ENCODE measurements around the gene BMPER. TPM values are rescaled to one million over a fixed set of nuclear protein-coding genes. Genes with fewer than 3 reads are reported as not detected.

BMPER gene
- total RNA-seq, 1 experiment from 2014 or later, result not detected

GRCh38 chr7:33882950-33883670 lies 22.2 kb upstream of the BMPER start:
- no peak for TF ChIP-seq REST (IDR thresholded peaks at IDR 0.05; ENCODE audit: insufficient read depth in 1 of 2, low read depth in 2 of 2, low read length in 1 of 2)

GRCh38 chr7:33883671-33883965 lies 21.7 kb upstream of the BMPER start:
- no TSS peak for BruUV-seq (replicated peaks)
- intact Hi-C loops (cut with micrococcal nuclease; ENCODE audit: unreplicated experiment), result no loop called here
- H3K4me1 ChIP-seq (ENCODE audit: control insufficient read depth, insufficient read depth, low read length), result no peaks in the 10 kb centered on the region
- ATAC-seq (no peak), DNase-seq (ENCODE audit: low read depth, low spot score) (no peak)
- ChIA-PET CTCF (no interaction called here), POLR2A (no interaction called here)
- H3K27ac ChIP-seq (ENCODE audit: low read length), result no peak overlapping the region
- H3K27me3 ChIP-seq (ENCODE audit: control insufficient read depth, insufficient read depth, low read length), result no peaks in the 10 kb centered on the region
- H3K36me3 ChIP-seq (ENCODE audit: control insufficient read depth, insufficient read depth, low read length), result no peaks in the 10 kb centered on the region
- no peak overlapping the region for H3K4me3 ChIP-seq (ENCODE audit: low read depth in 2 of 2, low read length in 2 of 2)
- no peaks in the 10 kb centered on the region for H3K9me3 ChIP-seq (ENCODE audit: control insufficient read depth, insufficient read depth, low read depth, low read length)
- in situ Hi-C loops (cut with HindIII; ENCODE audit: low pct_unique_long_range_greater_than_20kb, low sequenced_read_pairs), result no loop called here
- TF ChIP-seq POLR2AphosphoS5 (IDR thresholded peaks at IDR 0.05; ENCODE audit: low read depth, low read length), result no peak
- TF ChIP-seq TCF7L2 (IDR thresholded peaks at IDR 0.05; ENCODE audit: low read depth, low read length), result no peak
- TF ChIP-seq REST (IDR thresholded peaks at IDR 0.05; ENCODE audit: insufficient read depth in 1 of 2, low read depth in 2 of 2, low read length in 1 of 2), result no peak
- no peak for TF ChIP-seq SIN3A (IDR thresholded peaks at IDR 0.05; ENCODE audit: borderline replicate concordance, insufficient read depth, low read depth, low read length)
- TF ChIP-seq CTCF (IDR thresholded peaks at IDR 0.05), result no peak

More at GRCh38 chr7:33882950-33883670, 22.2 kb upstream of the BMPER start:
- H3K36me3 ChIP-seq (ENCODE audit: control insufficient read depth, insufficient read depth, low read length), result no peaks in the 10 kb centered on the region
- in situ Hi-C loops (cut with HindIII; ENCODE audit: low pct_unique_long_range_greater_than_20kb, low sequenced_read_pairs), result no loop called here
- no peak overlapping the region for H3K27ac ChIP-seq (ENCODE audit: low read length)
- ATAC-seq (no peak), DNase-seq (ENCODE audit: low read depth, low spot score) (no peak)
- BruUV-seq (replicated peaks), result no TSS peak
- H3K4me3 ChIP-seq (ENCODE audit: low read depth in 2 of 2, low read length in 2 of 2), result no peak overlapping the region
- no peaks in the 10 kb centered on the region for H3K9me3 ChIP-seq (ENCODE audit: control insufficient read depth, insufficient read depth, low read depth, low read length)
- ChIA-PET POLR2A (no interaction called here), CTCF (no interaction called here)
- no peaks in the 10 kb centered on the region for H3K27me3 ChIP-seq (ENCODE audit: control insufficient read depth, insufficient read depth, low read length)
- intact Hi-C loops (cut with micrococcal nuclease; ENCODE audit: unreplicated experiment), result no loop called here
- no peaks in the 10 kb centered on the region for H3K4me1 ChIP-seq (ENCODE audit: control insufficient read depth, insufficient read depth, low read length)
